Activated T-helper 1 cell treated with anti-CD3 and anti-CD28 coated beads, Interleukin-12 subunit alpha, Interleukin-12 subunit beta, Interleukin-2, Interleukin-4 antibody, amounts not matched to agents 30 ng/mL and 10 ng/mL and 1 ng/mL, durations not matched to agents 14 hours and 24 hours and 36 hours (primary cell): ENCODE data around the gene PARM1. TPM values are rescaled to one million over a fixed set of nuclear protein-coding genes. Genes with fewer than 3 reads are reported as not detected.
"Not testable (repeated sequence)": the region's sequence is repeated elsewhere in the genome, so short reads cannot be mapped to it uniquely, and the experiment has no call there.

Experiments
- DNase-seq: peaks from one replicate; pipeline ENCODE4 v3.0.0; 2021; ENCODE audit warnings: low spot score
- H3K27ac Mint-ChIP-seq: one replicate; pipeline ENCODE4 v1.8.0; 2021; ENCODE audit warnings: mild to moderate bottlenecking, mixed read lengths
- H3K27me3 Mint-ChIP-seq: one replicate; pipeline ENCODE4 v1.8.0; 2022; ENCODE audit warnings: mild to moderate bottlenecking, moderate library complexity, mixed read lengths; ENCODE audit not compliant: insufficient read depth
- H3K36me3 Mint-ChIP-seq: one replicate; pipeline ENCODE4 v1.8.0; 2021; ENCODE audit warnings: low read depth, mixed read lengths
- H3K4me1 Mint-ChIP-seq: one replicate; pipeline ENCODE4 v1.8.0; 2021; ENCODE audit warnings: low read depth, mixed read lengths
- H3K4me3 Mint-ChIP-seq: one replicate; pipeline ENCODE4 v1.8.0; 2021; ENCODE audit warnings: mild to moderate bottlenecking, moderate library complexity, mixed read lengths
- H3K9me3 Mint-ChIP-seq: one replicate; pipeline ENCODE4 v1.8.0; 2021; ENCODE audit warnings: mixed read lengths
- intact Hi-C: fragments of 100-400 bp; cut with micrococcal nuclease; formaldehyde crosslinking; loops from one replicate; pipeline ENCODE4 v1.15.1; 2024
- total RNA-seq: library from RNA; stranded (reverse); gene quantifications from 2 replicates; pipeline ENCODE4 v1.2.3, GENCODE V29; 2022

Gene PARM1
- total RNA-seq, 1 donor from 2014 or later, result not detected

- H3K27ac Mint-ChIP-seq, result no peak overlapping the region
- DNase-seq, result no peak
- H3K36me3 Mint-ChIP-seq, result no peaks in the 10 kb centered on the region
- H3K9me3 Mint-ChIP-seq, result peaks cover 9% of the 10 kb centered on the region
- H3K27me3 Mint-ChIP-seq, result no peaks in the 10 kb centered on the region
- no peaks in the 10 kb centered on the region for H3K4me1 Mint-ChIP-seq
- intact Hi-C loops, result no loop called here
- H3K4me3 Mint-ChIP-seq, result no peak overlapping the region
Observed at GRCh38 chr4:74975082-74975481, 42.2 kb downstream of the PARM1 start.

- peaks cover 9% of the 10 kb centered on the region for H3K9me3 Mint-ChIP-seq
- intact Hi-C loops, result no loop called here
Observed at GRCh38 chr4:74975848-74976824, 43.2 kb downstream of the PARM1 start.

GRCh38 chr4:74982546-74983252 lies 49.8 kb downstream of the PARM1 start:
- H3K4me1 Mint-ChIP-seq, result no peaks in the 10 kb centered on the region
- no peak overlapping the region for H3K4me3 Mint-ChIP-seq
- H3K9me3 Mint-ChIP-seq, result peaks cover 4% of the 10 kb centered on the region
- H3K36me3 Mint-ChIP-seq, result no peaks in the 10 kb centered on the region
- intact Hi-C loops, result no loop called here
- H3K27me3 Mint-ChIP-seq, result no peaks in the 10 kb centered on the region
- H3K27ac Mint-ChIP-seq, result no peak overlapping the region
- no peak for DNase-seq

More at GRCh38 chr4:74975848-74976824, 43.2 kb downstream of the PARM1 start:
- H3K4me1 Mint-ChIP-seq, result no peaks in the 10 kb centered on the region
- H3K36me3 Mint-ChIP-seq, result no peaks in the 10 kb centered on the region
- H3K27me3 Mint-ChIP-seq, result no peaks in the 10 kb centered on the region
- no peak overlapping the region for H3K4me3 Mint-ChIP-seq
- DNase-seq, result no peak
- no peak overlapping the region for H3K27ac Mint-ChIP-seq

DNA sequence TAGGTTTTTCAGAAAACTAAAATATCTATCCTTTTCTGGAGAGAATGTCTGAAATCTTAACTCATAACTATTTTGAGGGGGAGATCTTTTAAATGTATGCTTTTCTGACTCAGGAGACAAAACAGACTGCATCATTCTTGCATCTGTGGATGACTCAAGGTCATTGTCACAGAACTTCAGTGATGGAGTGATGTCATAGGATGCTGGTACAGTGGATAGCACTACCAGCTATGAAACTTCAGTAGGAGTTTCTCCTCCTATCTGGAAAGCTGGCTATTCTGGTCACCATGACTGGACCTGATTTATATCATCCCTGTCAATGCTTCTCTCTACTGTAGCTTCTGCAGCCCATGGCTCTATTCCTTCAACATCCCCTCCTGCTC lies 50.3 kb downstream of the PARM1 start:
- H3K36me3 Mint-ChIP-seq, result no peaks in the 10 kb centered on the region
- no peak overlapping the region for H3K27ac Mint-ChIP-seq
- peaks cover 7% of the 10 kb centered on the region for H3K9me3 Mint-ChIP-seq
- H3K4me3 Mint-ChIP-seq, result no peak overlapping the region
- intact Hi-C loops, result no loop called here
- no peak for DNase-seq
- H3K27me3 Mint-ChIP-seq, result no peaks in the 10 kb centered on the region
- no peaks in the 10 kb centered on the region for H3K4me1 Mint-ChIP-seq

DNA sequence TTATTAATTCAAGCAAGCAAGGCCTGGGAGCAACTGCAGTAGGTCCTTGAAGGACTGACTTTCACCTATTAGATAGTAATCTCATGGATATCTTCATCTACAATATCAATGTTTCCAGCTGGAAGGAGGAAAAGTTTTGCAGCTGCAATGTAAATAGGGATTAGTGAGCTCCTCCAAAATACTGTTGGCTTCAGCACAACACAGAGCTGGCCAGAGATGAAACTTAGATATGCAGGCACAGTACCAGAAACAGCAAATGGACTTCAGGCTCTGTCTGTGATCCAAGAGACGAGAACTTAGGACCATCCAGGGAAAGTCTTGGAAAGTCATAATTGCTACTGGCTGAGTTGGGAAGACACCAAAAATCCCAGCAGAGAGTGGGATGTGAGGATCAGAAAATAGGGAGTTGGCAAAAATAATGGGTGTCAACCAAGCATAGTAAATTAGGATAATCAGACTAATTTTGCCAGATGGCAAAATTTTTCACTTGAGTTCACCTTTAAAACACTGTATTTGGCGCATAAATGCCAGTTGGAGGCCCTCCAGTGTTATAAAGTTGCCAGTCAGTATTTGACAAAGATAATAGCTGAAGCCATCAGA lies 57.5 kb downstream of the PARM1 start:
- intact Hi-C loops, result no loop called here
- Mint-ChIP-seq H3K27me3 (no peaks in the 10 kb centered on the region), H3K27ac (no peak overlapping the region), H3K9me3 (peaks cover 4% of the 10 kb centered on the region), H3K4me1 (no peaks in the 10 kb centered on the region), H3K36me3 (no peaks in the 10 kb centered on the region), H3K4me3 (no peak overlapping the region)
- no peak for DNase-seq

DNA sequence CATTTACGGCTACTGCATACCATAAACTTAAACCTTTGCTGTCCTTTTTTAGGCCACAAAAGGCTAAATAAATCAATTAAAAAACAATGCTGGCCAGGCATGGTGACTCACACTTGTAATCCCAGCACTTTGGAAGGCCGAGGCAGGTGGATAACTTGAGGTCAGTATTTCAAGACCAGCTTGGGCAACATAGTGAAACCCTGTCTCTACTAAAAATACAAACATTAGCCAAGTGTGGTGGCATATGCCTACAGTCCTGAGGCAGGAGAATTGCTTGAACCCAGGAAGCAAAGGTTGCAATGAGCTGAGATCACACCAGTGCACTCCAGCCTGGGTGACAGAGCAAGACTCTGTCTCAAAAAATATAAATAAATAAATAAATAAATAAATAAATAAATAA lies 61.5 kb downstream of the PARM1 start:
- H3K4me1 Mint-ChIP-seq, H3K9me3 Mint-ChIP-seq, intact Hi-C loops, DNase-seq, H3K4me3 Mint-ChIP-seq, H3K27me3 Mint-ChIP-seq, H3K27ac Mint-ChIP-seq, H3K36me3 Mint-ChIP-seq: not testable (repeated sequence)

GRCh38 chr4:74996996-74997395 lies 64.1 kb downstream of the PARM1 start:
- Mint-ChIP-seq H3K27ac (no peak overlapping the region), H3K36me3 (no peaks in the 10 kb centered on the region), H3K4me1 (no peaks in the 10 kb centered on the region), H3K4me3 (no peak overlapping the region), H3K9me3 (no peaks in the 10 kb centered on the region), H3K27me3 (no peaks in the 10 kb centered on the region)
- intact Hi-C loops, result no loop called here
- DNase-seq, result no peak

DNA sequence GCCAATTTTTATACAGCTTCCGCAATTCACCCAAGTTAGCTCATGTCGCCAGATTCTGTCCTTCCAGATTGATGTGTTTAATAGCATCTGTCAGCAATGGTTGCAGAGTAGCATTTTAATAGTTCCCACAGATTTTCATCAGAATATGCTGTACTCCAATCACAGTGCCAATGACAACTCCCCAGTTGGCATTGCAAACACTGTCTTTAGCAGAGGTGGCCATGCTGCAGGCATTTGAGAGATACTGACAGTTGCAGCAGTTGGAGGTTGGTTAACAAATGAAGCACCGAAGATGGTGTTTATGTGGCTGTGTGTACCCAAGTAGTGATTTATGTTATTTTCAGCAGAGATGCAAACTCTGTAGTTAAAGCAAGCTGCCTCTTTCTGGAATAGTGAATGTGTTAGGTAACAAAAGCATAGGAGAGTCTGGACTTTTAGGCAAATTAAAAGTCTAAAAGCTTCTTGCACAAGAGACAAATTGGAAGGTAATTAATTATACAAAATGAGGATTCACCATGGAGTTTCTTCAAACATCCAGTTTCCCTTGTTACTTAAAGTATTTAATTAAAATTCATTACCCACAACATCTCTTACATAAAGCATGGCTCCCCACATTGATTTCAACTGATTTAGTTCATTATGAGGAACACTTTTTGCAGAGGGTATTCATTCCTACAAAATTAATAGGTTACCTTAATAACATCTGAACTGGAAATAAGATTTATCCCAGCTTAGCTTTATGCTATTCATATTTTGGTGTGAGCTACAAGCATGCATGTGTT lies 65.2 kb downstream of the PARM1 start:
- Mint-ChIP-seq H3K9me3 (no peaks in the 10 kb centered on the region), H3K36me3 (no peaks in the 10 kb centered on the region), H3K27me3 (no peaks in the 10 kb centered on the region), H3K27ac (no peak overlapping the region), H3K4me3 (no peak overlapping the region), H3K4me1 (no peaks in the 10 kb centered on the region)
- DNase-seq, result no peak
- intact Hi-C loops, result no loop called here

GRCh38 chr4:74999714-75000309 lies 66.9 kb downstream of the PARM1 start:
- Mint-ChIP-seq H3K4me1 (no peaks in the 10 kb centered on the region), H3K27ac (no peak overlapping the region), H3K27me3 (no peaks in the 10 kb centered on the region), H3K4me3 (no peak overlapping the region), H3K36me3 (no peaks in the 10 kb centered on the region), H3K9me3 (no peaks in the 10 kb centered on the region)
- DNase-seq, result no peak
- intact Hi-C loops, result no loop called here

GRCh38 chr4:75001871-75002270 lies 69.0 kb downstream of the PARM1 start:
- H3K36me3 Mint-ChIP-seq, result no peaks in the 10 kb centered on the region
- H3K4me1 Mint-ChIP-seq, result no peaks in the 10 kb centered on the region
- no peak for DNase-seq
- H3K4me3 Mint-ChIP-seq, result no peak overlapping the region
- intact Hi-C loops, result no loop called here
- H3K9me3 Mint-ChIP-seq, result no peaks in the 10 kb centered on the region
- H3K27ac Mint-ChIP-seq, result no peak overlapping the region
- H3K27me3 Mint-ChIP-seq, result no peaks in the 10 kb centered on the region

GRCh38 chr4:75002381-75002780 lies 69.5 kb downstream of the PARM1 start:
- H3K27ac Mint-ChIP-seq, result no peak overlapping the region
- DNase-seq, result no peak
- intact Hi-C loops, result no loop called here
- H3K36me3 Mint-ChIP-seq, result no peaks in the 10 kb centered on the region
- H3K9me3 Mint-ChIP-seq, result peaks cover 3% of the 10 kb centered on the region
- no peak overlapping the region for H3K4me3 Mint-ChIP-seq
- H3K4me1 Mint-ChIP-seq, result no peaks in the 10 kb centered on the region
- no peaks in the 10 kb centered on the region for H3K27me3 Mint-ChIP-seq

- no peak overlapping the region for H3K4me3 Mint-ChIP-seq
- DNase-seq, result no peak
- H3K36me3 Mint-ChIP-seq, result no peaks in the 10 kb centered on the region
- no peaks in the 10 kb centered on the region for H3K4me1 Mint-ChIP-seq
- intact Hi-C loops, result no loop called here
- H3K27ac Mint-ChIP-seq, result no peak overlapping the region
- peaks cover 10% of the 10 kb centered on the region for H3K9me3 Mint-ChIP-seq
- no peaks in the 10 kb centered on the region for H3K27me3 Mint-ChIP-seq
Observed at GRCh38 chr4:75003979-75004378, 71.1 kb downstream of the PARM1 start.
